Cardiac fibroblast (primary cell): ENCODE data around the gene NUDT19.
"Not testable (repeated sequence)": the region's sequence is repeated elsewhere in the genome, so short reads cannot be mapped to it uniquely, and the experiment has no call there.

Experiments used
- DNase-seq, 2 donors: peaks; one replicate each; pipeline versions ENCODE4 v3.0.0 to v3.0.0-alpha.2; 2010; ENCODE audit warnings: low read depth in 2 of 2
- H3K4me3 ChIP-seq, 2 donors: replicated peaks in 1 of 2; 1 replicate in 1 of 2; 2 replicates in 1 of 2; pipeline ENCODE4 v1.5.1; 2011; ENCODE audit warnings: low read depth in 2 of 2, low read length in 2 of 2, mild to moderate bottlenecking in 2 of 2, moderate library complexity in 1 of 2
- CTCF ChIP-seq: IDR thresholded peaks from one replicate; pipeline ENCODE4 v1.5.1; 2011; ENCODE audit warnings: low read depth, mild to moderate bottlenecking, low read length, inconsistent platforms

Gene NUDT19

GRCh38 chr19:32700129-32700528, 8.5 kb downstream of the NUDT19 start:
- not testable (repeated sequence) for H3K4me3 ChIP-seq, DNase-seq

GRCh38 chr19:32702010-32702409, 10.4 kb downstream of the NUDT19 start:
- no peak overlapping the region for H3K4me3 ChIP-seq
- DNase-seq, result no peak
- no peak for TF ChIP-seq CTCF

GRCh38 chr19:32704006-32704405, 12.4 kb downstream of the NUDT19 start:
- not testable (repeated sequence) for H3K4me3 ChIP-seq, DNase-seq

GRCh38 chr19:32708457-32708856, 16.8 kb downstream of the NUDT19 start:
- no peak for TF ChIP-seq CTCF
- DNase-seq, result no peak
- no peak overlapping the region for H3K4me3 ChIP-seq

- TF ChIP-seq CTCF, result no peak
- DNase-seq, result no peak
Measured at GRCh38 chr19:32709032-32709431, 17.4 kb downstream of the NUDT19 start.

GRCh38 chr19:32711747-32712146, 20.1 kb downstream of the NUDT19 start:
- no peak for TF ChIP-seq CTCF
- H3K4me3 ChIP-seq, result no peak overlapping the region
- DNase-seq, result no peak

More at GRCh38 chr19:32709032-32709431, 17.4 kb downstream of the NUDT19 start:
- H3K4me3 ChIP-seq, result no peak overlapping the region

GRCh38 chr19:32716203-32716602, 24.6 kb downstream of the NUDT19 start:
- DNase-seq, H3K4me3 ChIP-seq: not testable (repeated sequence)

- H3K4me3 ChIP-seq, result no peak overlapping the region
- TF ChIP-seq CTCF, result no peak
- no peak for DNase-seq
Measured at GRCh38 chr19:32717496-32717895, 25.9 kb downstream of the NUDT19 start.

- no peak for DNase-seq
- TF ChIP-seq CTCF, result no peak
- H3K4me3 ChIP-seq, result no peak overlapping the region
Measured at GRCh38 chr19:32718286-32718685, 26.7 kb downstream of the NUDT19 start.
